ENCODE measurements around the gene FKBP1B. TPM values are rescaled to one million over a fixed set of nuclear protein-coding genes. Genes with fewer than 3 reads are reported as not detected.
"Not testable (repeated sequence)": the region's sequence is repeated elsewhere in the genome, so short reads cannot be mapped to it uniquely, and the experiment has no call there.

FKBP1B gene
- polyA plus RNA-seq, 2 of the 4 experiments (the other 2 are of a cell fraction): 8.5 to 16.1 TPM

- DNase-seq (ENCODE audit: low read depth in 1 of 2, low spot score in 1 of 2) (no peak), ATAC-seq (no peak), FAIRE-seq (no peak)
- Histone ChIP-seq H3K4me3 (no peak overlapping the region), H3K4me2 (no peak overlapping the region), H3K9me3 (0 out of 3 replicates have a peak, but pooled peaks cover 6% of the 10 kb centered on the region), H3K27ac (no peak overlapping the region), H3K4me1 (peaks cover 33% of the 10 kb centered on the region)
- TF ChIP-seq NR3C1 (IDR thresholded peaks at IDR 0.05) (no peak), TFCP2L1 (CRISPR knock-in tag; IDR thresholded peaks at IDR 0.05) (no peak), NPAS2 (CRISPR knock-in tag; IDR thresholded peaks at IDR 0.05; ENCODE audit: borderline replicate concordance) (no peak), CEBPB (IDR thresholded peaks at IDR 0.05) (no peak), KDM5A (IDR thresholded peaks at IDR 0.05) (no peak), MAFK (IDR thresholded peaks at IDR 0.05; ENCODE audit: partially characterized antibody) (no peak), RFX5 (IDR thresholded peaks at IDR 0.05) (no peak), HOXB5 (CRISPR knock-in tag; IDR thresholded peaks at IDR 0.05) (no peak), CHD4 (IDR thresholded peaks at IDR 0.05; ENCODE audit: borderline replicate concordance) (no peak), SREBF2 (IDR thresholded peaks at IDR 0.05) (no peak), CTCF (IDR thresholded peaks at IDR 0.05) (no peak)
- ChIA-PET POLR2A (no interaction called here), CTCF (interaction anchor here (0.7 to 7.8 kb wide), 4 partner anchors 11 to 57 kb away, joined by 3 to 57 read pairs (median 4); partner anchors contain the start of gene TP53I3)
Measured at GRCh38 chr2:24106786-24107185, 57.2 kb downstream of the FKBP1B start.

- H3K9me3 ChIP-seq: 0 out of 3 replicates have a peak, but pooled peaks cover 6% of the 10 kb centered on the region
- FAIRE-seq: no peak
- POLR2A ChIA-PET: no interaction called here
Measured at GRCh38 chr2:24107336-24107735, 57.8 kb downstream of the FKBP1B start.

GRCh38 chr2:24109431-24109830 is 59.9 kb downstream of the FKBP1B start:
- DNase-seq (ENCODE audit: low read depth in 1 of 2, low spot score in 1 of 2); ATAC-seq; H3K4me2 ChIP-seq; H3K27ac ChIP-seq; H3K9me3 ChIP-seq; H3K4me3 ChIP-seq; FAIRE-seq: not testable (repeated sequence)
- WGBS (ENCODE audit: missing lambda C conversion rate): 94% methylated on average over 1 of the region's 1 CpG
- CTCF ChIA-PET: interaction anchor here (3.7 kb wide), 1 partner anchor 25 kb away, joined by 34 read pairs; the partner anchor contains the start of gene TP53I3
- POLR2A ChIA-PET: interaction anchor here (0.6 to 2.8 kb wide), 3 partner anchors 25 to 78 kb away, joined by 3 to 37 read pairs (median 11); partner anchors contain the start of gene TP53I3
- peaks cover 43% of the 10 kb centered on the region for H3K4me1 ChIP-seq

More at GRCh38 chr2:24107336-24107735, 57.8 kb downstream of the FKBP1B start:
- 84% methylated on average over 1 of the region's 1 CpG for WGBS (ENCODE audit: missing lambda C conversion rate)
- Histone ChIP-seq H3K4me2 (no peak overlapping the region), H3K27ac (no peak overlapping the region), H3K4me1 (peaks cover 38% of the 10 kb centered on the region), H3K4me3 (no peak overlapping the region)
- TF ChIP-seq MAFK (IDR thresholded peaks at IDR 0.05; ENCODE audit: partially characterized antibody) (peak; percentile 58), TP53 (CRISPR knock-in tag; IDR thresholded peaks at IDR 0.05) (no peak)
- CTCF ChIA-PET: interaction anchor here (1.0 to 7.8 kb wide), 2 partner anchors 20 to 23 kb away, joined by 3 to 57 read pairs; partner anchors contain the start of gene TP53I3
- DNase-seq (ENCODE audit: low read depth in 1 of 2, low spot score in 1 of 2): no peak
- no peak for ATAC-seq

GRCh38 chr2:24110660-24111303 is 61.2 kb downstream of the FKBP1B start:
- H3K4me2 ChIP-seq: peak overlapping the region; percentile 53
- ATAC-seq: peak in 1 of 2 experiments; percentile 52; a peak in 3 of 6 replicates
- 0 out of 3 replicates have a peak, but pooled peaks cover 6% of the 10 kb centered on the region for H3K9me3 ChIP-seq
- DNase-seq (ENCODE audit: low read depth in 1 of 2, low spot score in 1 of 2): peak in 1 of 2 experiments; percentile 27
- peak overlapping the region; percentile 69 to 85 for H3K27ac ChIP-seq
- H3K4me3 ChIP-seq: no peak overlapping the region
- ChIA-PET POLR2A (interaction anchor here (0.6 to 2.8 kb wide), 7 partner anchors 9 to 64 kb away, joined by 3 to 37 read pairs (median 3); partner anchors contain the start of genes TP53I3 and WDCP), CTCF (interaction anchor here (1.2 to 3.7 kb wide), 6 partner anchors 8 to 31 kb away, joined by 3 to 34 read pairs (median 6); partner anchors contain the start of genes FAM228B and TP53I3)
- 66% methylated on average over 7 of the region's 7 CpGs for WGBS (ENCODE audit: missing lambda C conversion rate)
- TF ChIP-seq RARB (CRISPR knock-in tag; IDR thresholded peaks at IDR 0.05): no peak
- no peak for TF ChIP-seq SMC3 (IDR thresholded peaks at IDR 0.05)
- TF ChIP-seq FOSL2 (IDR thresholded peaks at IDR 0.05): no peak
- TF ChIP-seq FOSL2 (CRISPR knock-in tag; IDR thresholded peaks at IDR 0.05): peak; percentile 44
- no peak for TF ChIP-seq RFX5 (IDR thresholded peaks at IDR 0.05)
- no peak for TF ChIP-seq JUNB (IDR thresholded peaks at IDR 0.05)
- TF ChIP-seq ZFP36 (IDR thresholded peaks at IDR 0.05; ENCODE audit: borderline replicate concordance, partially characterized antibody): no peak
- no peak for FAIRE-seq
- H3K4me1 ChIP-seq: peaks cover 39% of the 10 kb centered on the region

Data from A549 (cell line).